GM10266 (cell line): ENCODE results near the gene CMYA5.
A peak's percentile ranks its signal among the peaks of the same experiment; 100 is the strongest.

Experiments
- DNase-seq: peaks from one replicate; pipeline ENCODE4 v3.0.0; 2012; ENCODE audit errors: extremely low spot score
- TF ChIP-seq, protein P1 (sequence below): IDR thresholded peaks from 2 replicates; pipeline ENCODE4 v1.5.1; 2012; ENCODE audit warnings: mild to moderate bottlenecking, low read depth; ENCODE audit not compliant: control insufficient read depth, insufficient read depth; ENCODE audit errors: missing control alignments

Gene CMYA5

DNA sequence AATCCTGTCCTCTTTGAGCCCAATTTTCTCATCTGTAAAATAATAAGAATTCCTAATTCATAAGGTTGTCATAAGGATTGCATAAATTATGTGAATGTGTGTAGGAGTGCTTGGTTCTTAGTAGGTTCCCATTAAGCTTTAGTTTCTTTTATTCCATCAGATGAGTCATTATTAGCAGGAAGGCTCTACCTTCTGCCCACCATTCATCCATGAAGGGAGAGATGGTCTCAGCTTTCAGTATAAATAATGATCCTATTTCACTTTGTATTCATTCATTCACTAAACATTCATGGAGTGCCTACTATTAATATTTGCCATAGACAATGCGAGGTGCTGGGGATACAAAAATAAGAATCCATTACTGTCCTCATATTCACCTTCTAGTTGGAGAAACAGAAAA lies 3.0 kb downstream of the CMYA5 start:
- DNase-seq = no peak
- TF ChIP-seq, protein P1, sequence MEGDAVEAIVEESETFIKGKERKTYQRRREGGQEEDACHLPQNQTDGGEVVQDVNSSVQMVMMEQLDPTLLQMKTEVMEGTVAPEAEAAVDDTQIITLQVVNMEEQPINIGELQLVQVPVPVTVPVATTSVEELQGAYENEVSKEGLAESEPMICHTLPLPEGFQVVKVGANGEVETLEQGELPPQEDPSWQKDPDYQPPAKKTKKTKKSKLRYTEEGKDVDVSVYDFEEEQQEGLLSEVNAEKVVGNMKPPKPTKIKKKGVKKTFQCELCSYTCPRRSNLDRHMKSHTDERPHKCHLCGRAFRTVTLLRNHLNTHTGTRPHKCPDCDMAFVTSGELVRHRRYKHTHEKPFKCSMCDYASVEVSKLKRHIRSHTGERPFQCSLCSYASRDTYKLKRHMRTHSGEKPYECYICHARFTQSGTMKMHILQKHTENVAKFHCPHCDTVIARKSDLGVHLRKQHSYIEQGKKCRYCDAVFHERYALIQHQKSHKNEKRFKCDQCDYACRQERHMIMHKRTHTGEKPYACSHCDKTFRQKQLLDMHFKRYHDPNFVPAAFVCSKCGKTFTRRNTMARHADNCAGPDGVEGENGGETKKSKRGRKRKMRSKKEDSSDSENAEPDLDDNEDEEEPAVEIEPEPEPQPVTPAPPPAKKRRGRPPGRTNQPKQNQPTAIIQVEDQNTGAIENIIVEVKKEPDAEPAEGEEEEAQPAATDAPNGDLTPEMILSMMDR = no peak

DNA sequence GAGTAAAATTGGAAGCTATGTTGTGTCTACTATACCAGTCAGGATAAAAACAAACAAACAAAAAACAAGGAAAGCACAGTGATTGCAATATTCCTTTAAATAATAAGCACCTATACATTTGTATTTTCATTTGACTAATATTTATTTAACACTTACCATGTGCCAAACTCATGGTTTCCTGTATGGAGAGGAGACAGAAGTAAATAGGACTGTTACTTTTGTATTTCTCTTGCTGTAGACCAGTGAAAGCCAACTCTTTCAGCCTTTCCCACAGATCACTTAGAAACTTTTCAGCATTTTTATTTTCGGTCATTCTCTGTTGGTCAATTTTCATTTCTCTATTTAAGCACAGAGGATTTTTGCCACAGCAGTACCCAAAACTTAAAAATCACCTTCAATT lies 4.5 kb downstream of the CMYA5 start:
- TF ChIP-seq, protein P1 = no peak
- no peak for DNase-seq

DNA sequence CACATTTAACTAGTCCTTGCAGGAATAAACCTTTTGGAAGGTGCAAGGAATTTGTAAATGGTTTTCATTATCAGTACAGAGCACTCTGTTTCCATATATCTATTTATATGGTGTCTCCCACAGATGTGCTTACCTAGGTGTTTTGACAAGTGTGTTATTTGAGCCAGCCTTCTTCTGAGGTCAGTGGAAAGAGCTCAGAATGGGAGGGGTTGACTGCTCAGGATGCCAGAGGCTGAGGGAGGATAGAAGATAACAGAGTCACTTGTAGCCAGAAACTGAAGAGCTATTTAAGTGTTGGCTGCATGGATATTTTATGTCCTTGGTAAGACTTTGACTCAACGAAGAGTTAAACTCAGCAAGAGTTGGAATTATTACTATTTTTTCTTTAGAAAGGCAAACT lies 5.0 kb downstream of the CMYA5 start:
- DNase-seq = no peak
- TF ChIP-seq, protein P1 = no peak

DNA sequence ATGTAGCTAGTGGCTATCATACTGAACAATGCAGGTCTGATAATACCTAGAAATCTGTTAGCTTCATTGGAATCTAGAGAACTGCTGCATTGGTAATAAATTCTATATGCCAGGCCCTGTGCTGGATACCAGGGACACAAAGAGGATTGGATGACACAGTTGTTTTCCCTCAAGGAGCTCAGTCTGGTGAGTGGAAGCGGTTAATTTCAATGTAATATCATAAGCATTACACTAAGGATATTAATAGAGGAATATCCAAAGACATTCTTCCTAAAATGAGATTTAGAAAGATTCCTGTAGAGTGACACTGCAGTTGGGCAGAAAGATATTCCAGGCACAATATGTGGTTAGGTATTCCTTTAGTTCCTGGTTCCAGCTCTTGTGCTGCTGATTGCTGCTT lies 5.9 kb downstream of the CMYA5 start:
- TF ChIP-seq, protein P1 = no peak
- DNase-seq = no peak

DNA sequence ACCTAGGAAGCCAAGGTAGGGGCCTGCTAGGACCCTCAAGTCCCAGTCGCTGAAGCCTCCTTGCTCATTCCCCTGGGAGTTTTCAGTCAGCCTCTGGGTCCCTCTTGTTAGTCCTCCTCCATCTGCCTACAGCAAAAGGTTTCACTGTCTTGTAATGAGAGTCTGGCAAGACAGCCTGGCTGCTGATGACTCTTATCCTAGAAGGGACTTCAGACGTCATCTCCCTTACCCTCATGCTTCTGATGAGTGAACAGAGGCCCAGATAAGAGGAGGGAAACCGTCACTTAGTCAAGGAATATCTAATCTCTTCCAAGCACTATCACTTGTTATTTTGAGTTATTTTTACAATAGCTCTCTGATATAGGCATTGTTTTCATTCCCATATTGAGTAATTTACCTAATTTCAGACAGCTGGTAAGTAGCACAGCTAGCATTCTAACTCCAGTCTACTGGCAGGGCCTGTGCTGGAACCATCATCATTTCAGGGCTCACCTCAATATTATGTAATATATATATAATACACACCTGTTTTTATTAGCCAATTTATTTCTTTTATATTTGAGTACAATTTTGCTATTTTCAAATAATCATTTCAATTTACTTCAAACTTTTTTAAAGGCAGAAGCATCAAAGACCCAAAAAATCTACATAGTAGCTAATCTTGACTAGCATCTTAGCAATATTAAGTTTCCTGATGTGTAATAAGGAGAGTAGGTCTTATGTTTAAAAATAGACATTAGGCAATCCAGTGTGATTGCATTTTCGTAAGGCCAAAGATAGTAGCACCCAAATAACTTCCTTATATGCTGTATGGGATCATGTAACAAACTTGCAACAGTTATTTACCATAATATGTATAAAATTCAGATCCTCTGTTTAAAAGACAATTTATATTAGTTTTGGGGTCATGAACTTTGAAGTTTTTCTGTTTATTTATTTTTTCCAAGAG lies 7.9 kb downstream of the CMYA5 start:
- TF ChIP-seq, protein P1 = no peak
- peak; percentile 52 for DNase-seq

DNA sequence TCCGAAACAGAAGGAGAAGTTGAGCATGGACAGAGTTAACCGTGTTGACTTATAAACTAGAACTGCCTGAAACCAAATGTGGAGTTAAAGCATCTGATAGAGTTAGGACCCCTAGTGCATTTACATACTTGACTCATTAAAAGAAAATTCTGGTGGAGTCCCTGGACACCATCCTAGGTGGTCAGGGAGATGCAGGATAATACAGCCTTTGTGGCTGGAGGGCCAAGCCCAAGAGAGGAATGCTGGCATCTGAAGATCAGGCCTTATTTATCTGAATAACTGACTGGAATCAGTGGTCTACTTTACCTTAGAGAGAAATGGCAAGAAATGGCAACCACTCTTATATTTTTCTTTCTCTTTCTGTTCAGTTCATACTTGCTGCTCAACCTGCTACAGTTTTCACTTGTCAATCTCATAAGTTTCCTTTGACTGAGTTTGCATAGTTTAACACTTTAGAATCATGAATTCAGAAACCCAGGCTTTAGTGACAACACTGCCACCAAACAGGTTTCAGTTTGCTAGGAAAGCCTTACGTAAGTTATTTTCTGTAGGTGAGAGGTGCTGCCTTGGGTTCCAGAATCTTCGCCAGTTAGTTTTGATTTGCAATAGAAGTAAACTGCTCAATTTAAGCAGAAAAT lies 10.2 kb downstream of the CMYA5 start:
- peak; percentile 69 for DNase-seq
- TF ChIP-seq, protein P1 = no peak

DNA sequence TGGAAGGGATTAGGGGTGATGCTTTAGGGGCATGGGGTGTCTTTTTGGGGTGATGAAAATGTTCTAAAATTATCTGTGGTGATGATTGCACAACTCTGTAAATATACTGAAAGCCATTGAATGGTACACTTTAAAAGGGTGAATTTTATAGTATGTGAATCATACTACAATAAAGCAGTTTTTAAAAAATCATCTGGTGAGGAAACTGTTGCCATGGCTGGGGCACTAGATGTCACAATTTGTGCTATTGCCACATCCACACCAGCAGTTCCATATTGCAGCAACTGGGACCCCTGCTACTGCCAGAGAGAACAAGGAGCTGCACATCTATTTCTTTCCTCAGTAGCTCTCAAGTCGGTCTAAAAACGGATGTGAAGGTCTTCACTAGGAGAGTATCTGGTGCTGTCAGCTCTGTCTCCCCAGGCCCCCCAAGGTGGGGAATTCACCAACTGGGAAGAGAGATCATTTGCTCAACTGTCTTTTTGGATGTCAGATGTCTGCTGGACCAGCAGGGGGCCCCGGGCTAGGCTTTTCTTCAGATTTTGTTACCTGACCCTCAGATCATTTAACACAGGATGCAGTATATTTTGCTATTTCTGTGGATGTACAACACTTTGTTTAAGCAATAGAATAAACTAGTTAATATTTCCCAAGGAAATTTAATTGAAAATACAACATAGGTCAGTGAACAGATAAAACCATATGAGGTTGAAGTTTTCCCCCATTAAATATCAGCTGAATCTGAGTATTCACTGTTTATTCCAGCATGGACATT lies 13.2 kb downstream of the CMYA5 start:
- DNase-seq = peak; percentile 43
- TF ChIP-seq, protein P1 = peak; percentile 41
